Uterus (tissue), 4 donors: Measurements from ENCODE around the gene AATF. TPM values are rescaled to one million over a fixed set of nuclear protein-coding genes. Genes with fewer than 3 reads are reported as not detected.

Source experiments
- DNase-seq, 2 donors: peaks; one replicate each; pipeline ENCODE4 v3.0.0-alpha.2; 2019 to 2020
- H3K27ac ChIP-seq, 2 donors: fragments of 200-600 bp; sonication (generic); 1 replicate in 1 of 2; 2 replicates in 1 of 2; pipeline ENCODE4 v1.5.1; 2016 to 2018
- H3K27me3 ChIP-seq, 2 donors: fragments of 200-600 bp; sonication (generic); one replicate each; pipeline ENCODE4 v1.5.1; 2018 to 2019; ENCODE audit warnings: control low read depth in 1 of 2
- H3K36me3 ChIP-seq, 2 donors: fragments of 200-600 bp; sonication (generic); one replicate each; pipeline ENCODE4 v1.5.1; 2019; ENCODE audit warnings: control low read depth in 1 of 2
- H3K4me1 ChIP-seq, 2 donors: fragments of 200-600 bp; sonication (generic); one replicate each; pipeline ENCODE4 v1.5.1; 2018 to 2019; ENCODE audit warnings: control low read depth in 1 of 2
- H3K4me3 ChIP-seq, 2 donors: fragments of 200-600 bp; sonication (generic); 1 replicate in 1 of 2; 2 replicates in 1 of 2; pipeline ENCODE4 v1.5.1; 2018 to 2019; ENCODE audit warnings: mild to moderate bottlenecking in 1 of 2
- H3K9me3 ChIP-seq, 2 donors: fragments of 200-600 bp; sonication (generic); one replicate each; pipeline ENCODE4 v1.5.1; 2019; ENCODE audit warnings: control low read depth in 1 of 2
- POLR2A ChIP-seq, 2 donors: fragments of 450-650 bp; IDR thresholded peaks; one replicate each; pipeline ENCODE4 v1.6.1; 2016; ENCODE audit warnings: antibody characterized with exemption in 2 of 2, mild to moderate bottlenecking in 1 of 2, moderate library complexity in 1 of 2
- intact Hi-C: fragments of 100-400 bp; cut with DNase I; formaldehyde crosslinking; loops from one replicate; pipeline ENCODE4 v1.15.1; 2023; ENCODE audit warnings: low total_unique reads
- total RNA-seq, 4 donors: library from RNA; depleted of rRNA in 3 of 4; stranded (reverse); fragments of >200 nt in 3 of 4; gene quantifications; one replicate each; pipeline versions ENCODE4 v1.1.0 to v1.2.4, GENCODE V29; 2014 to 2023
- TF ChIP-seq, protein P1 (sequence below), 4 experiments: fragments of 200-600 bp in 2 of 4; fragments of 450-650 bp in 2 of 4; sonication (generic) in 2 of 4; IDR thresholded peaks; one replicate each; pipeline ENCODE4 v1.5.1; 2016 to 2019; ENCODE audit warnings: antibody characterized with exemption in 4 of 4, mild to moderate bottlenecking in 2 of 4, moderate library complexity in 1 of 4
- donor health status: DM: yes; HTN: yes; CAD: no.

Gene AATF
- total RNA-seq, 4 donors from 2014 or later, result 10.0 to 48.2 (median 30.3) TPM

DNA sequence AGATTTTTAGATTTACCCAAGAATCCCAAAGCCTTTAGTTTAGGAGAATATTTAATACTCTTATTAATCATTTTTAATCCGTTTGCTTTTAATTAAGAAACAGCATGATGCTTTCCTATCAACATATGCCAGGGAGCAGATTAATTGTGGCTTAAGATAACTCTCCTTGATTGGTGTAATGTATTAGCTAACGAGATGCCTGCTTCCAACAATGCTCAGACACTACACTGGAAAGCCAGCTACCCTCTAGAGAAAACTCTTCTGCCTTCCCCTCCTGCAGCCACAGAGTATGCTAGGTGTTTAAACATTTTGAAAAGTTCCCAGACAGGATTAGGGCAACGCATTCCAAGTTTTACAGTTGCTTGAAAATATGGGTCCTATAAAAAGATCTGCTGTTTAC, 142.2 kb downstream of the AATF start:
- Histone ChIP-seq H3K4me1 (no peaks in the 10 kb centered on the region), H3K27me3 (no peaks in the 10 kb centered on the region), H3K9me3 (no peaks in the 10 kb centered on the region), H3K36me3 (no peaks in the 10 kb centered on the region), H3K4me3 (no peak overlapping the region), H3K27ac (no peak overlapping the region)
- TF ChIP-seq, protein P1, sequence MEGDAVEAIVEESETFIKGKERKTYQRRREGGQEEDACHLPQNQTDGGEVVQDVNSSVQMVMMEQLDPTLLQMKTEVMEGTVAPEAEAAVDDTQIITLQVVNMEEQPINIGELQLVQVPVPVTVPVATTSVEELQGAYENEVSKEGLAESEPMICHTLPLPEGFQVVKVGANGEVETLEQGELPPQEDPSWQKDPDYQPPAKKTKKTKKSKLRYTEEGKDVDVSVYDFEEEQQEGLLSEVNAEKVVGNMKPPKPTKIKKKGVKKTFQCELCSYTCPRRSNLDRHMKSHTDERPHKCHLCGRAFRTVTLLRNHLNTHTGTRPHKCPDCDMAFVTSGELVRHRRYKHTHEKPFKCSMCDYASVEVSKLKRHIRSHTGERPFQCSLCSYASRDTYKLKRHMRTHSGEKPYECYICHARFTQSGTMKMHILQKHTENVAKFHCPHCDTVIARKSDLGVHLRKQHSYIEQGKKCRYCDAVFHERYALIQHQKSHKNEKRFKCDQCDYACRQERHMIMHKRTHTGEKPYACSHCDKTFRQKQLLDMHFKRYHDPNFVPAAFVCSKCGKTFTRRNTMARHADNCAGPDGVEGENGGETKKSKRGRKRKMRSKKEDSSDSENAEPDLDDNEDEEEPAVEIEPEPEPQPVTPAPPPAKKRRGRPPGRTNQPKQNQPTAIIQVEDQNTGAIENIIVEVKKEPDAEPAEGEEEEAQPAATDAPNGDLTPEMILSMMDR (IDR thresholded peaks at IDR 0.05), result no peak
- TF ChIP-seq POLR2A (IDR thresholded peaks at IDR 0.05), result no peak
- no peak for DNase-seq
- intact Hi-C loops, result no loop called here

GRCh38 chr17:37092071-37092470, 143.3 kb downstream of the AATF start:
- H3K27ac ChIP-seq, result no peak overlapping the region

DNA sequence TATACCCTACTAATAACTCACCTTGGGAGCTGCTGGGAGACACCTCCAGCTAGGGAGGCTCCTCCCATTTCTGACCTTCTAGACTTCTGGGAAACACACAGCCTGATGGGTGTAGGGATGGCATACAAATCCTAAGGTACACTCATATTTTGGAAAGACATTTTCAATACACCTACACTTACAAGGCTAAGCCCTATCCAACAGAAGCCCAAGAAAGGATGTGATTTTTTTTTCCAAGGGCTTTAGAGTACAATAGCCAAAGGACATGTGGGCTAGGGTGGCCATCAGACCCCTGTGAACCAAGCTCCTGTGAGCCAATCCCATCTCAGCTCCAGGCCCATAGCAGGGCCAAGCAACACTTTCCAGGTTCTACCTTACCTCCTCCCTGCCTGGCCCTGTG, 143.9 kb downstream of the AATF start:
- TF ChIP-seq, protein P1 (IDR thresholded peaks at IDR 0.05), result no peak
- TF ChIP-seq POLR2A (IDR thresholded peaks at IDR 0.05), result no peak
- no peaks in the 10 kb centered on the region for H3K36me3 ChIP-seq

More at GRCh38 chr17:37092071-37092470, 143.3 kb downstream of the AATF start:
- no peaks in the 10 kb centered on the region for H3K36me3 ChIP-seq
- no peaks in the 10 kb centered on the region for H3K9me3 ChIP-seq
- no peak for DNase-seq
- H3K4me3 ChIP-seq, result no peak overlapping the region
- no peaks in the 10 kb centered on the region for H3K4me1 ChIP-seq
- intact Hi-C loops, result no loop called here
- no peaks in the 10 kb centered on the region for H3K27me3 ChIP-seq
- TF ChIP-seq POLR2A (IDR thresholded peaks at IDR 0.05), result no peak
- TF ChIP-seq, protein P1 (IDR thresholded peaks at IDR 0.05), result no peak

DNA sequence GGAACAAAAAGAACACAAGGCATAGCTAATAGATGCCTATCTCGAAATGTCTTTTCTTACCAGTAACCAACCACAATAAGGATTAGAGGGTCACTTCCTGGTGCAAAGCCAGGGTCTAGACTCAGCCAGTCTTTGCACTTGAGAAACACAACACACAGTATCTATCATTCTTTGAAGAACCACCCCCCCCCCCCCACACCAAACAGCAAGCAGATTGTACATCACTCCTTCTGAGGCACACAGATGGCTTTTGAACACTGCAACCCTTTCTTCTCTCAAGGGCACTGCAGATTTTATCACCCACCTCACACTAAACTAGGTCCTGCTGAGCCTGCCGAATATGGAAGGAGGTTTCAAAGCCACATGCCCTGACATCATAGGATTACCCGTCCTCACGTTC, 145.6 kb downstream of the AATF start:
- no peaks in the 10 kb centered on the region for H3K27me3 ChIP-seq
- H3K9me3 ChIP-seq, result no peaks in the 10 kb centered on the region
- intact Hi-C loops, result no loop called here
- TF ChIP-seq, protein P1 (IDR thresholded peaks at IDR 0.05), result no peak
- TF ChIP-seq POLR2A (IDR thresholded peaks at IDR 0.05), result no peak
- H3K27ac ChIP-seq, result no peak overlapping the region
- DNase-seq, result no peak
- no peaks in the 10 kb centered on the region for H3K4me1 ChIP-seq
- no peaks in the 10 kb centered on the region for H3K36me3 ChIP-seq
- H3K4me3 ChIP-seq, result no peak overlapping the region

More for the DNA sequence above, 143.9 kb downstream of the AATF start:
- no peaks in the 10 kb centered on the region for H3K27me3 ChIP-seq
- no peaks in the 10 kb centered on the region for H3K9me3 ChIP-seq
- H3K27ac ChIP-seq, result no peak overlapping the region
- H3K4me1 ChIP-seq, result no peaks in the 10 kb centered on the region
- no peak overlapping the region for H3K4me3 ChIP-seq
- intact Hi-C loops, result no loop called here
- no peak for DNase-seq

DNA sequence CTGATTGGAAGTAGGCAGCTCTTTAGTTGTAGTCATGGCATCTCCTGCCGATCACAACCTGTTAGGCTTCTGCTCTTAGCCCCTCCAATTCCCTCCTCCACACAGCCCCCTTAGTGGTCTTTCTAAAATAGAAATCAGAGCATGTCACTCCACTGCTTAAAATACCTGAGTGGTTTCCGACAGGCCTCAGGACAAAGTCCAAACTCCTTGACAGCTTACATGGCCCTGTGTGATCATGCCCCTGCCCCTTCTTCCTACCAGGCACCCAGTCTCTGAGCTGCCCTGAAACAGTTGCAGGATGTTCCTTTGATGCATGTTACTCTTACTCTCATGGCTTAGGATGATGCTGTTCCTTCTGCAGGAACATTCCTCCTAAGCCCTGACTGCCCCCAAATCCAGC, 147.3 kb downstream of the AATF start:
- DNase-seq, result no peak
- intact Hi-C loops, result no loop called here
- Histone ChIP-seq H3K27ac (no peak overlapping the region), H3K36me3 (no peaks in the 10 kb centered on the region), H3K27me3 (no peaks in the 10 kb centered on the region), H3K9me3 (no peaks in the 10 kb centered on the region), H3K4me1 (no peaks in the 10 kb centered on the region), H3K4me3 (no peak overlapping the region)
- no peak for TF ChIP-seq POLR2A (IDR thresholded peaks at IDR 0.05)
- TF ChIP-seq, protein P1 (IDR thresholded peaks at IDR 0.05), result no peak
